ENCODE data around the gene ROCK2. TPM values are rescaled to one million over a fixed set of nuclear protein-coding genes. Genes with fewer than 3 reads are reported as not detected.

ROCK2 gene
- total and polyA plus RNA-seq, 3 donors from 2014 or later, result 4.6 to 33.7 (median 31.3) TPM

- Histone ChIP-seq H3K4me3 (no peak overlapping the region), H3K9me3 (no peaks in the 10 kb centered on the region), H3K27ac (no peak overlapping the region), H3K27me3 (no peaks in the 10 kb centered on the region), H3K4me1 (no peaks in the 10 kb centered on the region), H3K36me3 (ENCODE audit: low read depth, missing control alignments) (no peaks in the 10 kb centered on the region)
- 95 to 97% methylated on average over 3 of the region's 3 CpGs for WGBS, 2 donors
- DNase-seq, result no peak
- no peak for TF ChIP-seq POLR2A (IDR thresholded peaks at IDR 0.05)
- no peak for TF ChIP-seq CTCF (IDR thresholded peaks at IDR 0.05)
- intact Hi-C loops (cut with DNase I; ENCODE audit: low total_unique reads), result no loop called here
Measured at GRCh38 chr2:11146076-11146475, 198.4 kb downstream of the ROCK2 start.

- TF ChIP-seq POLR2A (IDR thresholded peaks at IDR 0.05) (no peak), CTCF (IDR thresholded peaks at IDR 0.05) (no peak)
- WGBS, 2 donors, result 78 to 80% methylated on average over 1 of the region's 1 CpG
- intact Hi-C loops (cut with DNase I; ENCODE audit: low total_unique reads), result no loop called here
Measured at GRCh38 chr2:11145350-11145749, 199.1 kb downstream of the ROCK2 start.

GRCh38 chr2:11144738-11145079 is 199.7 kb downstream of the ROCK2 start:
- peak; percentile 40 for DNase-seq
- H3K4me1 ChIP-seq, result no peaks in the 10 kb centered on the region
- intact Hi-C loops (cut with DNase I; ENCODE audit: low total_unique reads), result no loop called here

More at GRCh38 chr2:11145350-11145749, 199.1 kb downstream of the ROCK2 start:
- Histone ChIP-seq H3K36me3 (ENCODE audit: low read depth, missing control alignments) (no peaks in the 10 kb centered on the region), H3K9me3 (no peaks in the 10 kb centered on the region), H3K4me1 (no peaks in the 10 kb centered on the region), H3K27ac (no peak overlapping the region), H3K4me3 (no peak overlapping the region), H3K27me3 (no peaks in the 10 kb centered on the region)
- no peak for DNase-seq

GRCh38 chr2:11144077-11144737 is 200.2 kb downstream of the ROCK2 start:
- Histone ChIP-seq H3K27ac (no peak overlapping the region), H3K27me3 (no peaks in the 10 kb centered on the region), H3K4me1 (no peaks in the 10 kb centered on the region), H3K9me3 (no peaks in the 10 kb centered on the region), H3K4me3 (no peak overlapping the region), H3K36me3 (ENCODE audit: low read depth, missing control alignments) (no peaks in the 10 kb centered on the region)
- DNase-seq, result no peak
- TF ChIP-seq POLR2A (IDR thresholded peaks at IDR 0.05) (no peak), CTCF (IDR thresholded peaks at IDR 0.05) (no peak)
- WGBS, 2 donors, result 64 to 82% methylated on average over 6 to 7 of the region's 7 CpGs
- intact Hi-C loops (cut with DNase I; ENCODE audit: low total_unique reads), result no loop called here

More at GRCh38 chr2:11144738-11145079, 199.7 kb downstream of the ROCK2 start:
- H3K9me3 ChIP-seq, result no peaks in the 10 kb centered on the region
- 45 to 68% methylated on average over 6 of the region's 6 CpGs for WGBS, 2 donors
- H3K27ac ChIP-seq, result no peak overlapping the region
- H3K27me3 ChIP-seq, result no peaks in the 10 kb centered on the region
- H3K4me3 ChIP-seq, result no peak overlapping the region
- no peaks in the 10 kb centered on the region for H3K36me3 ChIP-seq (ENCODE audit: low read depth, missing control alignments)
- TF ChIP-seq CTCF (IDR thresholded peaks at IDR 0.05) (no peak), POLR2A (IDR thresholded peaks at IDR 0.05) (no peak)

GRCh38 chr2:11142987-11143386 is 201.4 kb downstream of the ROCK2 start:
- no peaks in the 10 kb centered on the region for H3K4me1 ChIP-seq
- no peaks in the 10 kb centered on the region for H3K9me3 ChIP-seq
- no peak for DNase-seq
- no peaks in the 10 kb centered on the region for H3K27me3 ChIP-seq
- H3K4me3 ChIP-seq, result no peak overlapping the region
- 88% methylated on average over 6 of the region's 6 CpGs for WGBS, 2 donors
- no peak overlapping the region for H3K27ac ChIP-seq
- H3K36me3 ChIP-seq (ENCODE audit: low read depth, missing control alignments), result no peaks in the 10 kb centered on the region
- TF ChIP-seq CTCF (IDR thresholded peaks at IDR 0.05) (no peak), POLR2A (IDR thresholded peaks at IDR 0.05) (no peak)
- intact Hi-C loops (cut with DNase I; ENCODE audit: low total_unique reads), result no loop called here
